ENCODE data around the gene MELTF.
"Not testable (repeated sequence)": the region's sequence is repeated elsewhere in the genome, so short reads cannot be mapped to it uniquely, and the experiment has no call there.

DNA sequence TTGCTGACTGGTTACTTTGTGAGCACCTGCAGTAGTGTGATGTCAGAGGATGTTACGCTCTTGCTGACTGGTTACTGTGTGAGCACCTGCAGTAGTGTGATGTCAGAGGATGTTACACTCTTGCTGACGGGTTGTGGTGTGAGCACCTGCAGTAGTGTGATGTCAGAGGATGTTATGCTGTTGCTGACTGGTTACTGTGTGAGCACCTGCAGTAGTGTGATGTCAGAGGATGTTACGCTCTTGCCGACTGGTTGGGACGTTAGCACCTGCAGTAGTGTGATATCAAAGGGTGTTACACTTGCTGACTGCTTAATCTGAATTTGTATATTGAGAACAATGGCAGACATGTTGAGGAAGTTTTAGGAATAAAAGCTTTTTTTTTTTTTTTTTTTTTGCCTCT lies 5.2 kb upstream of the MELTF start:
- TF ChIP-seq, protein P1, sequence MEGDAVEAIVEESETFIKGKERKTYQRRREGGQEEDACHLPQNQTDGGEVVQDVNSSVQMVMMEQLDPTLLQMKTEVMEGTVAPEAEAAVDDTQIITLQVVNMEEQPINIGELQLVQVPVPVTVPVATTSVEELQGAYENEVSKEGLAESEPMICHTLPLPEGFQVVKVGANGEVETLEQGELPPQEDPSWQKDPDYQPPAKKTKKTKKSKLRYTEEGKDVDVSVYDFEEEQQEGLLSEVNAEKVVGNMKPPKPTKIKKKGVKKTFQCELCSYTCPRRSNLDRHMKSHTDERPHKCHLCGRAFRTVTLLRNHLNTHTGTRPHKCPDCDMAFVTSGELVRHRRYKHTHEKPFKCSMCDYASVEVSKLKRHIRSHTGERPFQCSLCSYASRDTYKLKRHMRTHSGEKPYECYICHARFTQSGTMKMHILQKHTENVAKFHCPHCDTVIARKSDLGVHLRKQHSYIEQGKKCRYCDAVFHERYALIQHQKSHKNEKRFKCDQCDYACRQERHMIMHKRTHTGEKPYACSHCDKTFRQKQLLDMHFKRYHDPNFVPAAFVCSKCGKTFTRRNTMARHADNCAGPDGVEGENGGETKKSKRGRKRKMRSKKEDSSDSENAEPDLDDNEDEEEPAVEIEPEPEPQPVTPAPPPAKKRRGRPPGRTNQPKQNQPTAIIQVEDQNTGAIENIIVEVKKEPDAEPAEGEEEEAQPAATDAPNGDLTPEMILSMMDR (IDR thresholded peaks at IDR 0.05) = not testable (repeated sequence)
- TF ChIP-seq POLR2A (IDR thresholded peaks at IDR 0.05) = not testable (repeated sequence)
